Umbilical cord (tissue), 2 donors: ENCODE data around the gene PDYN. TPM values are rescaled to one million over a fixed set of nuclear protein-coding genes. Genes with fewer than 3 reads are reported as not detected.
"Not testable (repeated sequence)": the region's sequence is repeated elsewhere in the genome, so short reads cannot be mapped to it uniquely, and the experiment has no call there.

Experiments
- DNase-seq: peaks from one replicate; pipeline ENCODE4 v3.0.0-alpha.2; 2015; ENCODE audit warnings: low spot score
- total RNA-seq: library from RNA; depleted of rRNA; stranded (reverse); fragments of >200 nt; gene quantifications from one replicate; pipeline ENCODE4 v1.2.3, GENCODE V29; 2014; ENCODE audit warnings: low replicate concordance; ENCODE audit not compliant: insufficient read depth

The PDYN gene
- total RNA-seq, result 1.4 TPM

GRCh38 chr20:1993986-1994385 is at the start of gene PDYN:
TSS of gene PDYN (minus strand) at chr20:1994058. CDS start at chr20:1983084, 10,974 bp downstream.
- no peak for DNase-seq

DNA sequence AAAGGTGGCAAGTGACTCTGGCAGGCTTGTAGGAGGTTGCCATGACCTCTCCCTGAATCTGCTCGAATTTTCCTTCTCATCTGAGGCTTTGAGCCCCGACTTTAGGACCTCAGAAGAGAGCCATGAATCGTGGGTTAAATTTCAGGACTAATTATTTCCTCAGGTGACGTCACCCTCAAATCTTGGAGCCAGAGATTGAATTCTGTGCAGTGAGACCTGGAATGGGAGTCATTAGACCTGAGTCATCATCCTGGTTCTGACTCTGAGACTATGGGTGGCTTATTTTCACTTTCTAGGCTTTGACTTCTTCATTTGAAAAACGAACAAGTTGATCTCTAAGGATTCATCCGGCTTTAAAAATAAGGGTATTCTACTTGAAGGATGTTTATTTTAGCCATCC is 48.5 kb upstream of the PDYN start:
- no peak for DNase-seq

- DNase-seq, result no peak
Measured at GRCh38 chr20:2038161-2038560, 44.3 kb upstream of the PDYN start.

GRCh38 chr20:2037296-2037914 is 43.5 kb upstream of the PDYN start:
- DNase-seq, result no peak

- not testable (repeated sequence) for DNase-seq
Measured at GRCh38 chr20:2036357-2036756, 42.5 kb upstream of the PDYN start.

DNA sequence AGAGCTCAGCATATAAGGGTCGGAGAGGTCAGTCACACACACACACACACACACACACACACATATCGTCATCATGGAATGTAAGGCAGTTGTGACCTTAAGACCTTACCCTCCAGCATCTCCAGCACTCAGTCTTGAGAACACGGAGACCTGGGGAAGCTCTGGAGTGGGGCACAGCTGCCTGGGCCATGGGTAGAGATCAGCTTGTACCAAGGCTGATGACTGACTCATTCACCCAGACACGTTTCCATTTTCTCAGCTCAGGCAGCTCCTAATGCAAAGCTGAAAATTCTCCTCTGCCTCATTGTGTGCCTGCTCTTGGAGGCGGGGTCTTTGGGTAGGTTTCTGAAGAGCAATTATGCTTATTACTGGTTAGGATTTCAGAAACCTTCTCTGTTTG is 38.3 kb upstream of the PDYN start:
- no peak for DNase-seq

GRCh38 chr20:2026514-2026913 is 32.7 kb upstream of the PDYN start:
- no peak for DNase-seq

DNA sequence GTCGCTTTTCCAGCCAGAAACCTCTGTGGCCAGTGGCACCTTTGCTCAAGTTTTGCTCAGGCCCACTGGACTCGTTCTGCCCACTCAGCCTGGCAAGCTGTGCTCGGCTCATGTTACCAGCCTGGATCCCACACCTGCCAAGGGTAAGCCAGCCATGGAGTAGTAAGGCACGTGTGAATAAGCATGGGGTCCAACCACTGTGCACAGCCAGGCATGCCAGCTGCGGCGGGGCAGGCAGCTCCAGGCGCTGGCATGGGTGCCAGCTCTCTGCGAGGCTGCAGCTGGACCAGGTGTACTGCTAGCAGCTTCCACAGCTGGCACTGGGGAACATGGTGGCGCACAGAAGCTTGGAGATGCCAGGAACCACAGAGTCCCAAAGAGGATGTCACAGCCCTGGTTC is 32.1 kb upstream of the PDYN start:
- DNase-seq, result no peak

DNA sequence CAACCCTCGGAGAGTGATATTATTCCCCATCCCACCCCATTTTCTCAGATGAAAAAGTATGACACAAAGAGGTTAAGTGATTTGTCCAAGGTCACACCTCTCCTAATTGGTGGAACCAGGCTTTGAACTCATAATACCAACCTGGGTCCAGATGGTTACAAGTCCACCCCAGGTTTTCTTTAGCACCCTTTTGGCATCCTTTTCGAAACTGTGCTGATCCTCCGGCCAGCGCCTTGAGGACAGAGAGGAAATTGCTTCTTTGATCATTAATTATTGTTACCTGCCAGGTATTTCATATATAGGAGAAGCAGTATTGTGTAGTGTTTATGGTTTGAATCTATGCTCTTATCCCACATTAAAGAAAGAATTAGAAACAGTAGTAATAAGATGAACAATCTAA is 29.3 kb upstream of the PDYN start:
- DNase-seq, result no peak

GRCh38 chr20:2022163-2022562 is 28.3 kb upstream of the PDYN start:
- DNase-seq, result no peak

GRCh38 chr20:2010533-2010932 is 16.7 kb upstream of the PDYN start:
- DNase-seq, result no peak

- DNase-seq, result peak; percentile 10
Measured at GRCh38 chr20:2006452-2007361, 12.8 kb upstream of the PDYN start.

- DNase-seq, result peak; percentile 71
Measured at GRCh38 chr20:2005831-2006426, 12.1 kb upstream of the PDYN start.

DNA sequence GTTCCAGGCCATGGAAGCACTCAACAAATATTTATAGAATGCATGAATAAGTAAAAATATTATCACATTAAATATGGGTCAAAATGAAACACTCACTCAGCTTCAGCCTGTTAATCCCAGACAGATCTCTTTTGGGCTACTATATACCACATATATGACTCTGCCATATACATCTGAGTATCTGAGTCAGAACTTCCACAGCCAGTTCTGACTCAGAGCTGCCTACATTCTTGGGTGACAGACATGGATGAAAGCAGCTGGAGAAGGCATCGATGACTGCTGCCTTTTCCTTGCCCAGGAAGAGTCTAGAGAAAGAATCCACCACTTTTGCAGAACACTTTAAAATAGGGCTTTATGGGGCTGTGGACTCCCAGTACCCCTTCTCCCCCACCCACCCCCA is 11.5 kb upstream of the PDYN start:
- DNase-seq, result no peak

- no peak for DNase-seq
Measured at GRCh38 chr20:2004171-2004570, 10.3 kb upstream of the PDYN start.

- no peak for DNase-seq
Measured at GRCh38 chr20:2002365-2002764, 8.5 kb upstream of the PDYN start.

DNA sequence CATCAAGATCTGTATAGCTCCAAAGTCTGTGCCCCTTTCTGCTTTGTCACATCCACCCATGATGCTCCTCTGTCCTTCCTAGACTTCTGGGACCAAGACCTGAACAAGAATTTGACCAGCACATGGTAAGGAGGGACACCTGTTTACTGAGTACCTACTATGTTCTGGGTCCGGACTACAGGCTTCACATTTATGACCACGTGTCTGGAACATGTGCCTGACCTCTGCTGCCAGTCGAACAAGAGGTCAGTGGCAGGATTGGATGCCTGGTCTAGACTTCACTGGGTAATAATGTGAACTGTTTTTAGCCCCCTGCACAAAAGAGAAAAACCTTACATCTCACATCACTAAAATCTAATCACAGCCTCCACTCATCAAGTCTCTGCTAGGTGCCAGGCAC is 7.3 kb upstream of the PDYN start:
- DNase-seq, result no peak

DNA sequence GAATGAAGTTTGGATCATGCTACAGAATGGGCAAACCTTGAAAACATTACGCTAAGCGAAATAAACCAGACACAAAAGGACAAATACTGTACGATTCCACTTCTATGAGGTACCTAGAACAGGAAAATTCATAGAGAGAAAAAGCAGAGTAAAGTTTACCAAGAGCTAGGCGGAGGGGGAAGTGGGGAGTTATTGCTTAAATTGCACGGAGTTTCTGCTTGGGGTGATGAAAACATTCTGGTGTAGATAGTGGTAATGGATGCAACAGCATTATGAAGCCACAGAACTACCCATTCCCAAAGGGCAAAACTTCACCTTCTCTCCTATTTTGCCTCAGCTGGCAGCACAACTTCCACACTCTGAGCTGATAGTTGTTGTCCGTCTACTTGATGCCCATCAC is 6.4 kb upstream of the PDYN start:
- DNase-seq, result no peak

DNA sequence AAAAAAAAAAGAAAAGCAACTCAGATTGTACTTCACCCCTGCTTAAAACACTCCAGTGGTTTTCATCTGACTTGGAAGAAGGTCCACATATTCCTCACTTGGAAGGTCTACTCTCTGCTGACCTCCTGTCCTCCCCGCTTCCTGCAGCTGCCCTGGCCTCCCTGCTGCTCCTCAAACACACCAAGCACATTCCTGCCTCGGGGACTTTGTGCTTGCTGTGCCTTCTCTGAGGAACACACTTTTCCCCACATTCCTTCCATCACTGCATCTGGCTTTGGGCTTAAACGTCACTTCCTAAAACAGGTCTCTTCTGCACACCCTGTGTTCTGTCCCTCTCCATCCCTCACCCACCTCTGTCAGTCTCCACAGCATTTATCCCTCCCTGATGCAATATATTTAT is 4.9 kb upstream of the PDYN start:
- no peak for DNase-seq

- no peak for DNase-seq
Measured at GRCh38 chr20:1998193-1998520, 4.3 kb upstream of the PDYN start.

DNA sequence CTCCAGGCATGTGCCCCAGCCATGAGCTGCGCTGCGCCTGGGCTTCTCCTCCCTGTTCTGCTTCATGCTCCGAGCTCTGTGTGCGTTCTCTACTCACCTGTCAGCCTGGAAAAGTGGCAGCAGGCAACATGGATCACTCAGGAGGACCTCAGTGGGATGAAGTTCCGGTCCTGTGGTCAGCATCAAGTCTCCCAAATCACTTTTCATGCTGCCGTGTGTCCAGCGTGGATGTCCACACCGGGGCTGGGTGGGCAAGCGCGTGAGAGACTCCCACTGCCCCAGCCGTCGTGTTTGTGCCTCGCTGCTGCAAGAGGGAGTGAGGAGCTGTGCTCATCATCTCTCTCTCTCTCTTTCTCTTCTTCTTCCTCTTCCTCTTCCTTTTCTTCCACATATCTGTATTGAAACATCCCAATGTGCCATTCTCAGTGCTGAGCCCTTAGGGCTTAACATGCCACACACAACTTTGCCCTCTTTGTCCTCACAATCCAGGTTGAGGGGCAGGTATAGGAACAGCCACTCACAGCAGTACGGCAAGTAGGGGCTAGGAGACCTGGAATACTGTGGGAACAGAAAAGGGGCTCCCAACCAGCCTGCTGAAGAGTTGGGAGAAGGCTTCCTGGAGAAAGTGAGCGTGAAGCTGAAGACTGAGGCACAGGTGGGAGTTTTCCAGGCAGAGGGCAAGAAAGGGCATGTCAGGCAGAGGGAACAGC is 3.8 kb upstream of the PDYN start:
- DNase-seq, result no peak
